Stimulated activated naive CD8-positive, alpha-beta T cell treated with anti-CD3 and anti-CD28 coated beads, Interleukin-15, Interleukin-2, amounts not matched to agents 100 ng/mL and 50 ng/mL, for 24 hours (primary cell): ENCODE results near the gene FOXJ2.

Experiments
- H3K27ac Mint-ChIP-seq: one replicate; pipeline ENCODE4 v1.8.0; 2021; ENCODE audit warnings: mild to moderate bottlenecking, mixed read lengths
- H3K27me3 Mint-ChIP-seq: one replicate; pipeline ENCODE4 v1.8.0; 2021; ENCODE audit warnings: mixed read lengths
- H3K36me3 Mint-ChIP-seq: one replicate; pipeline ENCODE4 v1.8.0; 2021; ENCODE audit warnings: low read depth, mixed read lengths
- H3K4me1 Mint-ChIP-seq: one replicate; pipeline ENCODE4 v1.8.0; 2021; ENCODE audit warnings: low read depth, mixed read lengths
- H3K4me3 Mint-ChIP-seq: one replicate; pipeline ENCODE4 v1.8.0; 2021; ENCODE audit warnings: mild to moderate bottlenecking, mixed read lengths
- H3K9me3 Mint-ChIP-seq: one replicate; pipeline ENCODE4 v1.8.0; 2021; ENCODE audit warnings: mixed read lengths

FOXJ2 gene

DNA sequence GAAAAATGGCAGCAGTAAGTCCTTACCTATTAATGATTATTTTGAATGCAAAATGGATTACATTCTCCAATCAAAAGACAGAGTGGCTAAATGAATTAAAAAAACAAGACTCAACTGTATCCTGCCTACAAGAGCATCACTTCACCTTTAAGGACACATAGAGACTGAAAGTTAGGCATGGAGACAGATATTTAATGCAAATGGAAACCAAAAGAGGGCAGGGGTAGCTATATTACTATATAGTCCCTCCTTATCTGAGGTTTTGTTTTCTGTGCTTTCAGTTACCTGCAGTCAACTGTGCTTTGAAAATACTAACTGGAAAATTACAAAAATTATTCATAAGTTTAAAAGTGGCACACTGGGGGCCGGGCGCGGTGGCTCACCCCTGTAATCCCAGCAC lies 66.7 kb downstream of the FOXJ2 start:
- H3K36me3 Mint-ChIP-seq = peaks cover 49% of the 10 kb centered on the region
- H3K4me3 Mint-ChIP-seq = no peak overlapping the region
- H3K27ac Mint-ChIP-seq = peak overlapping the region; percentile 21
- peaks cover 4% of the 10 kb centered on the region for H3K4me1 Mint-ChIP-seq
- no peaks in the 10 kb centered on the region for H3K27me3 Mint-ChIP-seq
- no peaks in the 10 kb centered on the region for H3K9me3 Mint-ChIP-seq
